H54 (cell line): ENCODE measurements around the gene OR1N1.

Source experiments
- DNase-seq: peaks from one replicate; pipeline ENCODE4 v3.0.0; 2011; ENCODE audit warnings: low spot score, mixed read lengths; ENCODE audit not compliant: insufficient read length
- FAIRE-seq: peaks from 3 replicates; lab custom pipeline; 2011; peaks lifted over from hg19 to GRCh38; lab: Jason Lieb, UNC
- POLR2A ChIP-seq: IDR thresholded peaks from 2 replicates; pipeline ENCODE4 v1.6.1; 2011; ENCODE audit warnings: low read depth, mild to moderate bottlenecking, low read length

The OR1N1 gene

GRCh38 chr9:122518226-122518625 lies 8.9 kb downstream of the OR1N1 start:
- FAIRE-seq (no peak), DNase-seq (no peak)
- TF ChIP-seq POLR2A = no peak

DNA sequence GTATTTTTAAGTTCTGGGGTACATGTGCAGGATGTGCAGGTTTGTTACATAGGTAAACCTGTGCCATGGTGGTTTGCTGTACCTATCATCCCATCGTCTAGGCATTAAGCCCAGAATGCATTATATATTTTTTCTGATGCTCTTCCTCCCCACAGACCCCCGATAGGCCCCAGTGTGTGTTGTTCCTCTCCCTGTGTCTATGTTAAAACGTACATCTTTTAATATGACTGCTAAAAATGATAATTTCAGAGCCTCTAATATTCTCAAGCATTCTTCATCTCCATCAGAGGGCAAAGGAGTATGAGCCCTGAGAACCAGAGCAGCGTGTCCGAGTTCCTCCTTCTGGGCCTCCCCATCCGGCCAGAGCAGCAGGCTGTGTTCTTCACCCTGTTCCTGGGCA lies 16.6 kb downstream of the OR1N1 start, which contains the start of gene OR1J2:
Gene OR1J2, plus strand, starts transcription at position 301 of the 400 bp plus-strand sequence. Its CDS starts 0 bp downstream, at position 301.
- TF ChIP-seq POLR2A = no peak
- no peak for DNase-seq
- FAIRE-seq = no peak

DNA sequence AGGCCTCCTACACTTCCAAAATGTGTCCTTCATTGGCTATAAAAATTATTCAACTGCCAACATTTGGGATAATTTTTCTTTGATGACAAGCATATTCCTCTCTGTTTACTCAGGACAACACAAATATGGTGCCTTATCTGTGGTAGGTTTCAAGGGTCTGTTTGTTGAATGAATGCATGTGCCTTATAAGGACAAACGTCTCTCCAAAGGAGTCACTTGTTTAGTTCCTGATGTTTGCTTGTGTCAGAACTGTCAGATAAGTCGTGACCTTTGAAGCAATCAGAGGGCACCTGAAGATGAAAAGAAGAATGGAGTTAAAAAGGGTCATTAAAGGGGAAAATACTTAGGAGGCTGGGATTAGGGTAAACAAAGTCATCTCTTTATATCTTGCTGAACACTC lies 20.1 kb downstream of the OR1N1 start:
- no peak for TF ChIP-seq POLR2A

DNA sequence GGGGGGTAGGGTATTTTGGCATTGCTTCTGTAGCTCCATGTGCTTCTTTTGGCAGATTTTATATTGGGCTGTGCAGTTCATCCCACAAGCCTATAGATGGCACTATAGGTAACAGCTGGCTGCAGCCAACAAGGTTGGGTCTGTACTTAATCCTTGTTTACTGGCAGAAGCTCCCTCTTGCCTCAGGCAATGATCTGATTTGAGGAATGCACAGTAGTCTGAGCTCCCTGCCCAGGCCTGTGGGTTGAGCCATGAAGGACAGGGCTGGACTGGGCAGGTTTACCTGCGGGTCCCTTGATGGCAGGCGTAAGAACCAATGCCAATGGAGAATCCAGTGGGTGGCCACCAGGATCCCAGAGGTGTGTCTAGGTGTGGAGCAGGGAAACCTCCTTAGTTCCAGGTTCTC lies 28.2 kb downstream of the OR1N1 start:
- no peak for TF ChIP-seq POLR2A
- peak; percentile 30 for DNase-seq
- peak; percentile 66 for FAIRE-seq

More for the DNA sequence above, 20.1 kb downstream of the OR1N1 start:
- no peak for FAIRE-seq
- DNase-seq = no peak

DNA sequence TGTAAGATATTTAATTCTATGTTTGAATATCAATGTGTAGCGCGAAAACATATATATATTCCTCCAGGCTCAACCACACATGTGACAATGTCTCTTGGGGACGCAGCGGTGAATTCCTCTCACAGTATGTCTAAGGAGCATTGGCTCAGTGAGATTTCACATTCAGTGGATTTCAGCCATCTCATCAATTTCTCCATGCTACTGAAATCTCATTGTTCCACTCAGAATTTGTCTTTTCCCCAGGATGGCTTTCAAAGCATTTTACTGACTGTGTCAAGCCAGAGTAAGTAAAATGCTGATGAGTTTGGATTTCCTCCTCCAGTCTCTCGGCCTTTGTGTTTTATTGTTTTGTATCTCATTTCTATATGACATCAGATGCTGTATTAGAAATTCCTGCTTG lies 48.0 kb downstream of the OR1N1 start:
- DNase-seq (no peak), FAIRE-seq (no peak)
- no peak for TF ChIP-seq POLR2A

DNA sequence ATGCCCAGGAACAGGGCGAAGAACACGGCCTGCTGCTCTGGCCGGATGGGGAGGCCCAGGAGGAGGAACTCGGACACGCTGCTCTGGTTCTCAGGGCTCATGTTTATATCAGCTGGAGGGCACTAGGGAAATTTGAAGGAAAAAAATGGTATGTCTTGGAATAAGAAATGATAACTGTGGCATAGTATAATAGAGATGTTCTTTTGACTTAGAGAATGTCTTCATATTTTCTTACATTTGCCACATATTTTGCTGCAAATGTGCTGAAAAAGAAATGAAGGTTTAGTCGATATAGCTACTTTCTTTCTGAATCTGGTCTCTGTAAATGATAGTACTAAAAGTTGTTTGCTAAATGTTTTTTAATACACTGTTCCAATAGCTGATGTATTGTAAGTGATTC lies 49.3 kb downstream of the OR1N1 start, which contains the start of gene OR1J1:
Gene OR1J1, minus strand, starts transcription at position 101 of the 400 bp plus-strand sequence. Its CDS starts 0 bp downstream, at position 101.
- peak; percentile 43 for FAIRE-seq
- TF ChIP-seq POLR2A = no peak
- no peak for DNase-seq

GRCh38 chr9:122477346-122477745 lies 49.7 kb downstream of the OR1N1 start:
- FAIRE-seq (no peak), DNase-seq (no peak)
- TF ChIP-seq POLR2A = no peak
